Natural killer cell (primary cell): ENCODE measurements around the gene GRM7. TPM values are rescaled to one million over a fixed set of nuclear protein-coding genes. Genes with fewer than 3 reads are reported as not detected.

Experiments used
- ATAC-seq, 3 donors: fragments of 150-1000 bp in 2 of 3; fragments of 200-7000 bp in 1 of 3; cut with Tn5 transposase; 1 replicate in 1 of 3; 2 replicates in 2 of 3; pipeline ENCODE4 v1.10.0; 2021; ENCODE audit warnings: mild to moderate bottlenecking in 2 of 3, moderate library complexity in 2 of 3
- DNase-seq, 2 donors: peaks; one replicate each; pipeline versions ENCODE4 v3.0.0 to v3.0.0-alpha.2; 2013 to 2021; ENCODE audit warnings: mixed read lengths in 1 of 2
- H3K27ac ChIP-seq: one replicate; pipeline ENCODE4 v1.5.1; 2013; ENCODE audit warnings: mild to moderate bottlenecking, low read length
- H3K27me3 ChIP-seq: one replicate; pipeline ENCODE4 v1.6.1; 2013; ENCODE audit warnings: low read length; ENCODE audit not compliant: control insufficient read depth, insufficient read depth
- H3K36me3 ChIP-seq: one replicate; pipeline ENCODE4 v1.6.1; 2013; ENCODE audit warnings: low read length; ENCODE audit not compliant: control insufficient read depth, insufficient read depth
- H3K4me1 ChIP-seq: one replicate; pipeline ENCODE4 v1.6.1; 2013; ENCODE audit warnings: low read length; ENCODE audit not compliant: control insufficient read depth, insufficient read depth
- H3K4me3 ChIP-seq: one replicate; pipeline ENCODE4 v1.5.1; 2013; ENCODE audit warnings: low read length
- H3K9me3 ChIP-seq: one replicate; pipeline ENCODE4 v1.6.1; 2013; ENCODE audit warnings: low read length; ENCODE audit not compliant: control insufficient read depth, insufficient read depth
- H3K27ac Mint-ChIP-seq, 2 donors: one replicate each; pipeline ENCODE4 v1.8.0; 2022; ENCODE audit warnings: mild to moderate bottlenecking in 2 of 2, mixed read lengths in 2 of 2, moderate library complexity in 1 of 2
- H3K27me3 Mint-ChIP-seq, 2 donors: one replicate each; pipeline ENCODE4 v1.8.0; 2022; ENCODE audit warnings: low read depth in 2 of 2, mixed read lengths in 2 of 2
- H3K36me3 Mint-ChIP-seq: one replicate; pipeline ENCODE4 v1.8.0; 2022; ENCODE audit warnings: mixed read lengths
- H3K4me1 Mint-ChIP-seq, 2 donors: one replicate each; pipeline ENCODE4 v1.8.0; 2022; ENCODE audit warnings: mixed read lengths in 2 of 2
- H3K4me3 Mint-ChIP-seq: one replicate; pipeline ENCODE4 v1.8.0; 2022; ENCODE audit warnings: mild to moderate bottlenecking, moderate library complexity, mixed read lengths
- H3K9me3 Mint-ChIP-seq, 2 donors: one replicate each; pipeline ENCODE4 v1.8.0; 2022; ENCODE audit warnings: mixed read lengths in 2 of 2
- CTCF ChIP-seq: fragments of 200-600 bp; IDR thresholded peaks from one replicate; pipeline ENCODE4 v1.8.0; 2022; ENCODE audit warnings: antibody characterized with exemption
- WGBS: methylation state at CpG from one replicate; pipeline ENCODE4 v1.1.7; 2013; ENCODE audit warnings: missing lambda C conversion rate; ENCODE audit not compliant: insufficient coverage; 5-methylcytosine and 5-hydroxymethylcytosine counted together
- intact Hi-C: fragments of 100-400 bp; cut with micrococcal nuclease; formaldehyde crosslinking; loops from one replicate; pipeline ENCODE4 v1.14.2; 2022
- total RNA-seq, 4 donors: library from RNA; stranded (reverse); fragments of 120-200 nt in 1 of 4; gene quantifications; one replicate each; pipeline versions ENCODE4 v1.2.3 to v1.2.4, GENCODE V29; 2013 to 2022

The GRM7 gene
- total RNA-seq, 3 donors from 2014 or later (not counting 1 experiment from before 2014, with no cell fraction given), result not detected

GRCh38 chr3:7166460-7166859 is 305.5 kb downstream of the GRM7 start:
- Histone ChIP-seq H3K4me3 (no peak overlapping the region), H3K36me3 (no peaks in the 10 kb centered on the region), H3K4me1 (no peaks in the 10 kb centered on the region), H3K27me3 (no peaks in the 10 kb centered on the region), H3K9me3 (no peaks in the 10 kb centered on the region), H3K27ac (no peak overlapping the region)
- Mint-ChIP-seq H3K27me3 (peaks cover 0 to 8% of the 10 kb centered on the region in 2 donors), H3K9me3 (peaks cover 0 to 5% of the 10 kb centered on the region in 2 donors), H3K4me1 (no peaks in the 10 kb centered on the region), H3K4me3 (no peak overlapping the region), H3K27ac (no peak overlapping the region), H3K36me3 (no peaks in the 10 kb centered on the region)
- intact Hi-C loops, result no loop called here
- DNase-seq (no peak), ATAC-seq (no peak)
- 81% methylated on average over 4 of the region's 4 CpGs for WGBS
- TF ChIP-seq CTCF, result no peak

- Histone ChIP-seq H3K27me3 (no peaks in the 10 kb centered on the region), H3K27ac (no peak overlapping the region), H3K36me3 (no peaks in the 10 kb centered on the region), H3K9me3 (no peaks in the 10 kb centered on the region), H3K4me3 (no peak overlapping the region), H3K4me1 (no peaks in the 10 kb centered on the region)
- Mint-ChIP-seq H3K4me3 (no peak overlapping the region), H3K36me3 (no peaks in the 10 kb centered on the region), H3K27ac (no peak overlapping the region), H3K27me3 (no peaks in the 10 kb centered on the region), H3K4me1 (no peaks in the 10 kb centered on the region), H3K9me3 (no peaks in the 10 kb centered on the region)
- ATAC-seq (no peak), DNase-seq (no peak)
- WGBS, result 100% methylated on average over 1 of the region's 4 CpGs
- intact Hi-C loops, result no loop called here
- no peak for TF ChIP-seq CTCF
These were observed 310.6 kb downstream of the GRM7 start for GRCh38 chr3:7171493-7171892.

- Histone ChIP-seq H3K4me1 (no peaks in the 10 kb centered on the region), H3K27ac (no peak overlapping the region), H3K4me3 (no peak overlapping the region), H3K9me3 (no peaks in the 10 kb centered on the region), H3K27me3 (no peaks in the 10 kb centered on the region), H3K36me3 (no peaks in the 10 kb centered on the region)
- no peak for TF ChIP-seq CTCF
- Mint-ChIP-seq H3K27me3 (no peaks in the 10 kb centered on the region), H3K27ac (no peak overlapping the region), H3K4me3 (no peak overlapping the region), H3K9me3 (no peaks in the 10 kb centered on the region), H3K4me1 (no peaks in the 10 kb centered on the region), H3K36me3 (no peaks in the 10 kb centered on the region)
- no peak for DNase-seq
- WGBS, result 84% methylated on average over 4 of the region's 4 CpGs
- ATAC-seq, result no peak
- intact Hi-C loops, result no loop called here
These were observed 312.1 kb downstream of the GRM7 start for GRCh38 chr3:7172996-7173395.

- no peaks in the 10 kb centered on the region for H3K36me3 ChIP-seq
- Mint-ChIP-seq H3K9me3 (peaks cover 0 to 3% of the 10 kb centered on the region in 2 donors), H3K4me1 (no peaks in the 10 kb centered on the region), H3K36me3 (no peaks in the 10 kb centered on the region), H3K4me3 (no peak overlapping the region), H3K27me3 (peaks cover 0 to 6% of the 10 kb centered on the region in 2 donors), H3K27ac (no peak overlapping the region)
- no peak overlapping the region for H3K4me3 ChIP-seq
- no peaks in the 10 kb centered on the region for H3K27me3 ChIP-seq
- no peaks in the 10 kb centered on the region for H3K4me1 ChIP-seq
- ATAC-seq (no peak), DNase-seq (no peak)
- H3K27ac ChIP-seq, result no peak overlapping the region
- 100% methylated on average over 1 of the region's 1 CpG for WGBS
- H3K9me3 ChIP-seq, result no peaks in the 10 kb centered on the region
- intact Hi-C loops, result no loop called here
- no peak for TF ChIP-seq CTCF
These were observed 327.6 kb downstream of the GRM7 start for GRCh38 chr3:7188551-7188950.
